ENCODE measurements around the gene ARPP21. TPM values are rescaled to one million over a fixed set of nuclear protein-coding genes. Genes with fewer than 3 reads are reported as not detected.

The ARPP21 gene
- polyA plus RNA-seq, 1 donor from 2014 or later = 12.8 TPM

- Histone ChIP-seq H4K20me1 (ENCODE audit: insufficient read depth) (no peaks in the 10 kb centered on the region), H3F3A (ENCODE audit: insufficient read depth, low read length, poor library complexity, severe bottlenecking) (no peaks in the 10 kb centered on the region), H2AFZ (ENCODE audit: low read depth, low read length) (no peak overlapping the region), H3K4me3 (ENCODE audit: low read length) (no peak overlapping the region), H3K27me3 (ENCODE audit: insufficient read depth, low read depth, low read length) (no peaks in the 10 kb centered on the region), H3K36me3 (ENCODE audit: insufficient read depth, low read length) (no peaks in the 10 kb centered on the region), H3K9ac (ENCODE audit: low read length) (no peak overlapping the region), H3K79me2 (replicated peaks; ENCODE audit: insufficient read depth, low read length) (no peaks in the 10 kb centered on the region), H3K9me3 (ENCODE audit: low read length) (no peaks in the 10 kb centered on the region), H3K27ac (ENCODE audit: low read length) (no peak overlapping the region), H3K9me2 (ENCODE audit: insufficient read depth, low read length) (no peaks in the 10 kb centered on the region), H3K4me2 (ENCODE audit: low read length) (no peak overlapping the region)
- no peak for TF ChIP-seq REST (IDR thresholded peaks at IDR 0.05; ENCODE audit: borderline replicate concordance)
- TF ChIP-seq EZH2 (IDR thresholded peaks at IDR 0.05; ENCODE audit: borderline replicate concordance, insufficient read depth, low read length, poor library complexity, severe bottlenecking) = no peak
- TF ChIP-seq CTCF (IDR thresholded peaks at IDR 0.05; ENCODE audit: poor library complexity, severe bottlenecking) = no peak
- TF ChIP-seq SMC3 (conservative IDR thresholded peaks at IDR 0.05; ENCODE audit: poor library complexity) = no peak
- no peak for TF ChIP-seq POLR2AphosphoS5 (IDR thresholded peaks at IDR 0.05)
- no peak for TF ChIP-seq TAF1 (IDR thresholded peaks at IDR 0.05; ENCODE audit: low read depth)
- TF ChIP-seq MXI1 (conservative IDR thresholded peaks at IDR 0.05; ENCODE audit: poor library complexity, severe bottlenecking) = no peak
These were observed 108.8 kb downstream of the ARPP21 start for GRCh38 chr3:35748144-35748543.

GRCh38 chr3:35751207-35751606, 111.9 kb downstream of the ARPP21 start:
- Histone ChIP-seq H3K27ac (ENCODE audit: low read length) (no peak overlapping the region), H3K36me3 (ENCODE audit: insufficient read depth, low read length) (no peaks in the 10 kb centered on the region), H3K9ac (ENCODE audit: low read length) (no peak overlapping the region), H3K9me3 (ENCODE audit: low read length) (no peaks in the 10 kb centered on the region), H2AFZ (ENCODE audit: low read depth, low read length) (no peak overlapping the region), H3K27me3 (ENCODE audit: insufficient read depth, low read depth, low read length) (no peaks in the 10 kb centered on the region), H3K79me2 (replicated peaks; ENCODE audit: insufficient read depth, low read length) (no peaks in the 10 kb centered on the region), H3K4me2 (ENCODE audit: low read length) (no peak overlapping the region), H4K20me1 (ENCODE audit: insufficient read depth) (no peaks in the 10 kb centered on the region), H3F3A (ENCODE audit: insufficient read depth, low read length, poor library complexity, severe bottlenecking) (no peaks in the 10 kb centered on the region), H3K4me3 (ENCODE audit: low read length) (no peak overlapping the region), H3K9me2 (ENCODE audit: insufficient read depth, low read length) (no peaks in the 10 kb centered on the region)
- TF ChIP-seq MXI1 (conservative IDR thresholded peaks at IDR 0.05; ENCODE audit: poor library complexity, severe bottlenecking) (no peak), TAF1 (IDR thresholded peaks at IDR 0.05; ENCODE audit: low read depth) (no peak), REST (IDR thresholded peaks at IDR 0.05; ENCODE audit: borderline replicate concordance) (no peak), POLR2AphosphoS5 (IDR thresholded peaks at IDR 0.05) (no peak)

Data from neural cell (in vitro differentiated cells).